C4-2B (cell line): ENCODE results near the gene WDR53.
"Not testable (repeated sequence)": the region's sequence is repeated elsewhere in the genome, so short reads cannot be mapped to it uniquely, and the experiment has no call there.

Source experiments
- H3K27ac ChIP-seq: fragments of 450-650 bp; 2 replicates; pipeline ENCODE4 v1.5.1; 2017
- CTCF ChIP-seq: fragments of 450-650 bp; conservative IDR thresholded peaks from 2 replicates; pipeline ENCODE4 v1.5.1; 2017; ENCODE audit warnings: mild to moderate bottlenecking
- ZFX ChIP-seq: fragments of 450-650 bp; IDR thresholded peaks from 2 replicates; pipeline ENCODE4 v1.6.1; 2017

WDR53 gene

DNA sequence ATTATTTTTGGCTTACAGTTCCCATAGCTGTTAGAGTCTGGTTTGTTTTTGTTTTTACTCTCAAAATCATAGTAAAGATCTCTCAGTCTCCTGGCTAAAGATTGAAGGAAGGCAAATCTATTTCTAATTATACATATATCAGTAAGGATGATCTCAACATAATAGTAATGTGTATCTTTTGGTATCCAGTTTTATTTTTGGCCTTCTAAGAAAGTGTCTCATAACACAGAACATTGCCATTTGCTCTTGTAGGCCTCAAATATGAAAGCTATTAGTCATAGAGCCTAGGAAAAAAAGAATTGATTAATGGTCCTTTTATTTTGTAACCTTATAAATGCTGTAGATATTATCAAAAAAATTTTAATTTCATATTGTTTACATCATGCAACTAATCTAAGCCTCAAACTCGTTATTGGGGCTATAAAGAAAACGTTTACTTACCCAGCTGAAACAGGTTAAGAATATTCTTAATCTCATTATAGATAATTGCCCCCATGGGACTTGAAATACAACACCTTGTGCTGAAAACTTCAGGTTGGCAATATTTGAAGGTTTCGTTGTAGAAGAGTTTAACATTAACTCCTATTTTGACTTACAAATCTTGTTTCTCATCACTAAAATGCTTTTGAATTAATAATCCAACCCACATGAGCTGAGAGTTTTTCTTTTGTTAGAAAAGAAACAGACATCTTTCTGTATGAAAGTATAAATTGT lies 16.8 kb upstream of the WDR53 start:
- H3K27ac ChIP-seq = no peak overlapping the region
- TF ChIP-seq CTCF = no peak
- TF ChIP-seq ZFX = no peak

DNA sequence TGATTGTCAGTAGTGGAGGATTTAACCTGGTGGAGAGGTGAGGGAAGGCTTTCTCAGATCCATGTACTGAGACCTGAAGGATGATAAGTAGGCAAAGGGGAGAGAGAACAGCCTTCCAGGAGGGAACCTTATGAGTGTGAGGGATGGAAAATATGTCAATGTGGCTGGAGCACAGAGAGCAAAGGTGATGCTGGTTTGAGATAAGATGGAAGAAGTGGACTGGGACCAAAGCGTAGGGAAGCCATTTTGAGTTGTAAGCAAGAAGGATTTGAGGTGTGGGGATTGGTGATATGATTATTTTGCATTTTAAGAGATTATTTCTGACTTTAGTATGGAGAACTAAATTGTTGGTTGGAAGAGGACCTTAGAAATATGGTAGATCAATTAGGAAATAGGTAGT lies 4.0 kb upstream of the WDR53 start:
- H3K27ac ChIP-seq = no peak overlapping the region
- no peak for TF ChIP-seq ZFX
- no peak for TF ChIP-seq CTCF

GRCh38 chr3:196570332-196570731 lies 2.0 kb upstream of the WDR53 start:
- H3K27ac ChIP-seq = not testable (repeated sequence)

- no peak for TF ChIP-seq CTCF
- TF ChIP-seq ZFX = peak; percentile 81; the same call in 1 of the 2 replicates
- H3K27ac ChIP-seq = peak overlapping the region; percentile 76
These were observed 706 bp upstream of the WDR53 start for GRCh38 chr3:196569003-196569516.

DNA sequence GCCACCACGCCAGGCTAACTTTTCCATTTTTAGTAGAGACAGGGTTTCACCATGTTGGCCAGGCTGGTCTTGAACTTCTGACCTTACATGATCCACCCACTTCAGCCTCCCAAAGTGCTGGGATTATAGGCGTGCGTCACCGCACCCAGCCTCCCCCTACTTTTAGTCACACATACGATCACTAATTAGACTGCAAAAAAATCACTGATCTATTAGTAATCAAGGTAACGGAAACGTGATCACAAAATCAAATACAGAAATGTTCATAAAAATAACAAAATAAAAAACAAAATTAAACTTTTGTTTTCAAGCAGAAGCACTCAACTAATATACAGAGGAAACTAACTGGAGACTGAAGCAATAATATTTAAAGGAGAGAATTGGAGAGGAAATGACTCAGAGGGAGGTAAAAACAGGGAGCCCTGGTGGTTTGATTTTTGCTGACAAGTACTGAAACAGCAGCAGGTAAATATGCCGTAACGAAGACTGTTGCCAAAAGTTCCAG lies 4.6 kb downstream of the WDR53 start:
- TF ChIP-seq ZFX (no peak), CTCF (no peak)
- H3K27ac ChIP-seq = no peak overlapping the region

DNA sequence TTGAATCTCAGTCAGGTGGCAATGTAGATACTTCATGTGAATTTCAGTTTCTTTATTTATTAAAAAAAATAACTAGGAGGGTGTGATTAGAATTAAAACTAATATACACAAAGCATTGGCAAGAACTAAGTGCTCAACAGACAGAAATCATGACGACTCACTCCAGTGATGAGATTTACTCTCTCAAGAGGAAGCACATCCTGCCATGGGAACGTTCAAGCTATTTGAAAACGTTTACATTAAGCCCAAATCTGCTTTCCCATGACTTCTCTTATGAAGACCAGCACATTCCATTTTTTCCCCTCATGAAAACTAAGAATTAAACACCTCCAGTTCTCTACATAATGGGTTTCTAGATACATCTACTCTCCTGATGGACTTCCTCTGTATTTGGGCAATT lies 8.5 kb downstream of the WDR53 start:
- no peak for TF ChIP-seq ZFX
- no peak for TF ChIP-seq CTCF
- no peak overlapping the region for H3K27ac ChIP-seq

DNA sequence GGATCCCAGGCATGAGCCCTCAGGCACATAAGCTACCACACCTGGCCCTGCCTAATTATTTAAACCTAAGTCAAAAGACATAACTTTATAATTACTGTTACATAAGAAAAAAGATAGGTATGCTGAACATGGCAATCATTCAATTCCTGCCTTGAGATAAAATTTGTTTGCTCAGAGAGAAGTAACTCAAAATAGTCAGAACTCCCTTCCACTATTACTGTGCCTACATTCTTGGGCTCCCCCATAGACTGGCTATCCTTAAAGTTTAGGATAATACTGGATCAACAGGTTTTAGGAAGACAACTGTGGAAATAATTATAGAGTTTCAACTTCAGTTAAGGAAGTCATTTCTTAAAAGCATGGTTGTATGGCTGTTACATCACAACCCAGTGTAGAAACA lies 9.9 kb downstream of the WDR53 start:
- no peak overlapping the region for H3K27ac ChIP-seq
- TF ChIP-seq CTCF (no peak), ZFX (no peak)

GRCh38 chr3:196557236-196557635 lies 11.1 kb downstream of the WDR53 start:
- TF ChIP-seq CTCF (no peak), ZFX (no peak)
- no peak overlapping the region for H3K27ac ChIP-seq
